Heart left ventricle (tissue), 13 donors: ENCODE results near the gene PRKCA.

Experiments
- CTCF ChIP-seq, 12 donors: fragments of 200-600 bp; sonication (generic) in 4 of 12; IDR thresholded peaks; one replicate each; pipeline versions ENCODE4 v1.5.0 to v1.8.0; 2018 to 2022; ENCODE audit warnings: antibody characterized with exemption in 12 of 12, mild to moderate bottlenecking in 5 of 12
- POLR2A ChIP-seq, 2 donors: fragments of 450-650 bp; IDR thresholded peaks; one replicate each; pipeline ENCODE4 v1.6.1; 2017; ENCODE audit warnings: antibody characterized with exemption in 2 of 2, mild to moderate bottlenecking in 2 of 2, moderate library complexity in 2 of 2
- donor health status: ischemic (EF 13 %, LVEDD 7.1; RV severe dilation, severe dysfunction).
- donor health status: DM: no; HTN: yes; CAD: no.
- donor health status: DM: no; HTN: no; CAD: no.
- donor health status: ischemic (EF 25% LVEDD 6.9; RV normal size, moderate dysfunction).
- donor health status: ischemic (EF 25% LVEDD 5.7; RV mildly dilated, moderate dysfunction).
- donor health status: ischemic (EF 35%, LVEDD 5.7; RV mildly dilated, moderate dysfunction).
- donor health status: nonischemic (EF 11% LVEDD 7.7; RV severe dilation, severe dysfunction).
- donor health status: DM: yes; HTN: yes; CAD: no.
- donor health status: PGD.
- donor health status: ischemic (EF 29% LVEDD 5.4; RV normal size, mild dysfunction).
- donor health status: nonischemic (EF 23%, LVEDD 6.1; RV moderate dilation, normal function).

DNA sequence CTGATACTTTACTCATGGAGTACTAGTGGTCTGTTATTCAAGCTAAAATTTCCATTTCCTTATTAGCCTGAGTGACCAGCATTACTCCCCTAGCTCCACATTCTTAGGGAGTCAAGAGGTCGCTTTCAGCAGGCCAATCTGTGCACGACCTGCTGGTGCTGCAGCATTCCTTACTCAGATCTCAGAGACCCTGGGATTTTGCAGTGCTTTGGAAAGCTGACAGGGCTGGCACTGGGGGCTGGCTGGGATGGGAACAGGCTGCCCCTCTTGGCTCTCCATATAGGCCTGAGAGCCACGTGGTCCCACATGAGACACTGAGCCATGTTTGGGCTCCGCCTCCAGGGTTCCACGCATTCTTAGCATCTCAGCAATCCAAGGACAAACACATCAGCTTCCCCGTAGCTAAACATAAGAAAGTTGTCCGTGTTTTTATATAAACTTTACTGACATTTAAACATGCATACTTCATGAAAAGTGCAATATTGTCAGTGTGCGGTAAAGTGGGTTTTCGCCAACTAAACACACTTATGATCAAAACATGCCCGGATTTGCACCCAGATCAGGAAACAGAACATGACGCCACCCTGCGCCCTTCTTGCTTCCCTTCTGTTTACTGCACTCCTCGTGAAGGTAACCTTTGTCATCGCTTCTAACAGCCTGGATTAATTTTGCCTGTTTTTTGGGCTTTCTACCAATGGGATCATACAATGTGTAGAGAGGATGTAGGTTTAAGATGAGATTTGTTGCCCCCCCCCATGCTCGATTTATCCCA lies 278.0 kb downstream of the PRKCA start:
- TF ChIP-seq CTCF (IDR thresholded peaks at IDR 0.05), result no peak
- TF ChIP-seq POLR2A (IDR thresholded peaks at IDR 0.05), result no peak
